ENCODE results near the gene RHCG. TPM values are rescaled to one million over a fixed set of nuclear protein-coding genes. Genes with fewer than 3 reads are reported as not detected.
A peak's percentile ranks its signal among the peaks of the same experiment; 100 is the strongest.

Gene RHCG
- total RNA-seq, 1 donor from 2014 or later = not detected

GRCh38 chr15:89502867-89503595, 6.6 kb upstream of the RHCG start:
- Mint-ChIP-seq H3K36me3 (ENCODE audit: low read depth) (peaks cover 1% of the 10 kb centered on the region), H3K4me3 (ENCODE audit: unreplicated experiment) (no peak overlapping the region), H3K27ac (ENCODE audit: unreplicated experiment) (no peak overlapping the region)

GRCh38 chr15:89501646-89502045, 5.3 kb upstream of the RHCG start:
- Mint-ChIP-seq H3K27me3 (ENCODE audit: low read depth) (peaks cover 55% of the 10 kb centered on the region), H3K36me3 (ENCODE audit: low read depth) (no peaks in the 10 kb centered on the region), H3K9me3 (ENCODE audit: low read depth) (no peaks in the 10 kb centered on the region), H3K27ac (ENCODE audit: unreplicated experiment) (no peak overlapping the region), H3K4me3 (ENCODE audit: unreplicated experiment) (no peak overlapping the region), H3K4me1 (ENCODE audit: low read depth) (peaks cover 3% of the 10 kb centered on the region)
- no peak for DNase-seq (ENCODE audit: low spot score)
- no peak for TF ChIP-seq CTCF (IDR thresholded peaks at IDR 0.05)

More at GRCh38 chr15:89502867-89503595, 6.6 kb upstream of the RHCG start:
- no peaks in the 10 kb centered on the region for H3K9me3 Mint-ChIP-seq (ENCODE audit: low read depth)
- H3K4me1 Mint-ChIP-seq (ENCODE audit: low read depth) = no peaks in the 10 kb centered on the region
- peaks cover 52% of the 10 kb centered on the region for H3K27me3 Mint-ChIP-seq (ENCODE audit: low read depth)
- TF ChIP-seq CTCF (IDR thresholded peaks at IDR 0.05) = no peak
- no peak for DNase-seq (ENCODE audit: low spot score)

- Mint-ChIP-seq H3K4me1 (ENCODE audit: low read depth) (peaks cover 8% of the 10 kb centered on the region), H3K4me3 (ENCODE audit: unreplicated experiment) (no peak overlapping the region), H3K36me3 (ENCODE audit: low read depth) (no peaks in the 10 kb centered on the region), H3K27ac (ENCODE audit: unreplicated experiment) (no peak overlapping the region), H3K27me3 (ENCODE audit: low read depth) (peaks cover 52% of the 10 kb centered on the region), H3K9me3 (ENCODE audit: low read depth) (no peaks in the 10 kb centered on the region)
- DNase-seq (ENCODE audit: low spot score) = no peak
- TF ChIP-seq CTCF (IDR thresholded peaks at IDR 0.05) = peak; percentile 53
Measured at GRCh38 chr15:89500397-89501270, 4.3 kb upstream of the RHCG start.

GRCh38 chr15:89499156-89499555, 2.8 kb upstream of the RHCG start:
- H3K27ac Mint-ChIP-seq (ENCODE audit: unreplicated experiment) = no peak overlapping the region
- no peak for DNase-seq (ENCODE audit: low spot score)
- H3K27me3 Mint-ChIP-seq (ENCODE audit: low read depth) = peaks cover 49% of the 10 kb centered on the region
- H3K36me3 Mint-ChIP-seq (ENCODE audit: low read depth) = no peaks in the 10 kb centered on the region
- TF ChIP-seq CTCF (IDR thresholded peaks at IDR 0.05) = no peak
- H3K4me1 Mint-ChIP-seq (ENCODE audit: low read depth) = peaks cover 8% of the 10 kb centered on the region
- no peaks in the 10 kb centered on the region for H3K9me3 Mint-ChIP-seq (ENCODE audit: low read depth)
- H3K4me3 Mint-ChIP-seq (ENCODE audit: unreplicated experiment) = no peak overlapping the region

- DNase-seq (ENCODE audit: low spot score) = no peak
- Mint-ChIP-seq H3K9me3 (ENCODE audit: low read depth) (no peaks in the 10 kb centered on the region), H3K4me1 (ENCODE audit: low read depth) (peaks cover 8% of the 10 kb centered on the region), H3K36me3 (ENCODE audit: low read depth) (no peaks in the 10 kb centered on the region), H3K4me3 (ENCODE audit: unreplicated experiment) (no peak overlapping the region), H3K27ac (ENCODE audit: unreplicated experiment) (no peak overlapping the region), H3K27me3 (ENCODE audit: low read depth) (peaks cover 50% of the 10 kb centered on the region)
- no peak for TF ChIP-seq CTCF (IDR thresholded peaks at IDR 0.05)
Measured at GRCh38 chr15:89498574-89498906, 2.2 kb upstream of the RHCG start.

Measured in chondrocyte (in vitro differentiated cells).